H1 (cell line): ENCODE measurements around the gene CCL5. TPM values are rescaled to one million over a fixed set of nuclear protein-coding genes. Genes with fewer than 3 reads are reported as not detected.

Source experiments
- EP300 ChIP-seq, 2 experiments: IDR thresholded peaks; 1 replicate in 1 of 2; 2 replicates in 1 of 2; pipeline ENCODE4 v1.6.1; 2011 to 2012; ENCODE audit warnings: low read depth in 2 of 2, low read length in 2 of 2, mild to moderate bottlenecking in 2 of 2, borderline replicate concordance in 1 of 2, inconsistent platforms in 1 of 2, moderate library complexity in 1 of 2
- SRF ChIP-seq: IDR thresholded peaks from 2 replicates; pipeline ENCODE4 v1.6.1; 2011; ENCODE audit warnings: mild to moderate bottlenecking, low read depth, low read length, moderate library complexity
- polyA plus RNA-seq, 7 experiments: library from polyadenylated mRNA; depleted of rRNA in 3 of 7; stranded (reverse) in 5 of 7; unstranded in 2 of 7; fragments of >200 nt in 5 of 7; fragments of 200-250 nt in 2 of 7; gene quantifications; 1 replicate in 5 of 7; 2 replicates in 1 of 7; 4 replicates in 1 of 7; pipeline versions ENCODE4 v1.2.1 to v1.2.3, GENCODE V29; 2011 to 2013; ENCODE audit warnings: missing spikeins in 2 of 7, mixed read lengths in 2 of 7
- total RNA-seq: library from RNA; stranded (reverse); fragmentation: NEBNext Ultra II Directional; extraction: Animal tissue kit (Norgen Biotek cat#: 25700); gene quantifications from 2 replicates; pipeline ENCODE4 v1.2.1, GENCODE V29; 2021
- TF ChIP-seq, protein P1 (sequence below): fragments of 300-600 bp; sonication (generic); IDR thresholded peaks from 2 replicates; pipeline ENCODE4 v1.7.1; 2012; ENCODE audit warnings: low read length, moderate library complexity, mild to moderate bottlenecking, inconsistent platforms; ENCODE audit not compliant: insufficient replicate concordance

CCL5 gene
- total and polyA plus RNA-seq, 2 of the 8 experiments (the other 6 are each of a cell fraction or from before 2014, with no cell fraction given), result not detected

- TF ChIP-seq, protein P1, sequence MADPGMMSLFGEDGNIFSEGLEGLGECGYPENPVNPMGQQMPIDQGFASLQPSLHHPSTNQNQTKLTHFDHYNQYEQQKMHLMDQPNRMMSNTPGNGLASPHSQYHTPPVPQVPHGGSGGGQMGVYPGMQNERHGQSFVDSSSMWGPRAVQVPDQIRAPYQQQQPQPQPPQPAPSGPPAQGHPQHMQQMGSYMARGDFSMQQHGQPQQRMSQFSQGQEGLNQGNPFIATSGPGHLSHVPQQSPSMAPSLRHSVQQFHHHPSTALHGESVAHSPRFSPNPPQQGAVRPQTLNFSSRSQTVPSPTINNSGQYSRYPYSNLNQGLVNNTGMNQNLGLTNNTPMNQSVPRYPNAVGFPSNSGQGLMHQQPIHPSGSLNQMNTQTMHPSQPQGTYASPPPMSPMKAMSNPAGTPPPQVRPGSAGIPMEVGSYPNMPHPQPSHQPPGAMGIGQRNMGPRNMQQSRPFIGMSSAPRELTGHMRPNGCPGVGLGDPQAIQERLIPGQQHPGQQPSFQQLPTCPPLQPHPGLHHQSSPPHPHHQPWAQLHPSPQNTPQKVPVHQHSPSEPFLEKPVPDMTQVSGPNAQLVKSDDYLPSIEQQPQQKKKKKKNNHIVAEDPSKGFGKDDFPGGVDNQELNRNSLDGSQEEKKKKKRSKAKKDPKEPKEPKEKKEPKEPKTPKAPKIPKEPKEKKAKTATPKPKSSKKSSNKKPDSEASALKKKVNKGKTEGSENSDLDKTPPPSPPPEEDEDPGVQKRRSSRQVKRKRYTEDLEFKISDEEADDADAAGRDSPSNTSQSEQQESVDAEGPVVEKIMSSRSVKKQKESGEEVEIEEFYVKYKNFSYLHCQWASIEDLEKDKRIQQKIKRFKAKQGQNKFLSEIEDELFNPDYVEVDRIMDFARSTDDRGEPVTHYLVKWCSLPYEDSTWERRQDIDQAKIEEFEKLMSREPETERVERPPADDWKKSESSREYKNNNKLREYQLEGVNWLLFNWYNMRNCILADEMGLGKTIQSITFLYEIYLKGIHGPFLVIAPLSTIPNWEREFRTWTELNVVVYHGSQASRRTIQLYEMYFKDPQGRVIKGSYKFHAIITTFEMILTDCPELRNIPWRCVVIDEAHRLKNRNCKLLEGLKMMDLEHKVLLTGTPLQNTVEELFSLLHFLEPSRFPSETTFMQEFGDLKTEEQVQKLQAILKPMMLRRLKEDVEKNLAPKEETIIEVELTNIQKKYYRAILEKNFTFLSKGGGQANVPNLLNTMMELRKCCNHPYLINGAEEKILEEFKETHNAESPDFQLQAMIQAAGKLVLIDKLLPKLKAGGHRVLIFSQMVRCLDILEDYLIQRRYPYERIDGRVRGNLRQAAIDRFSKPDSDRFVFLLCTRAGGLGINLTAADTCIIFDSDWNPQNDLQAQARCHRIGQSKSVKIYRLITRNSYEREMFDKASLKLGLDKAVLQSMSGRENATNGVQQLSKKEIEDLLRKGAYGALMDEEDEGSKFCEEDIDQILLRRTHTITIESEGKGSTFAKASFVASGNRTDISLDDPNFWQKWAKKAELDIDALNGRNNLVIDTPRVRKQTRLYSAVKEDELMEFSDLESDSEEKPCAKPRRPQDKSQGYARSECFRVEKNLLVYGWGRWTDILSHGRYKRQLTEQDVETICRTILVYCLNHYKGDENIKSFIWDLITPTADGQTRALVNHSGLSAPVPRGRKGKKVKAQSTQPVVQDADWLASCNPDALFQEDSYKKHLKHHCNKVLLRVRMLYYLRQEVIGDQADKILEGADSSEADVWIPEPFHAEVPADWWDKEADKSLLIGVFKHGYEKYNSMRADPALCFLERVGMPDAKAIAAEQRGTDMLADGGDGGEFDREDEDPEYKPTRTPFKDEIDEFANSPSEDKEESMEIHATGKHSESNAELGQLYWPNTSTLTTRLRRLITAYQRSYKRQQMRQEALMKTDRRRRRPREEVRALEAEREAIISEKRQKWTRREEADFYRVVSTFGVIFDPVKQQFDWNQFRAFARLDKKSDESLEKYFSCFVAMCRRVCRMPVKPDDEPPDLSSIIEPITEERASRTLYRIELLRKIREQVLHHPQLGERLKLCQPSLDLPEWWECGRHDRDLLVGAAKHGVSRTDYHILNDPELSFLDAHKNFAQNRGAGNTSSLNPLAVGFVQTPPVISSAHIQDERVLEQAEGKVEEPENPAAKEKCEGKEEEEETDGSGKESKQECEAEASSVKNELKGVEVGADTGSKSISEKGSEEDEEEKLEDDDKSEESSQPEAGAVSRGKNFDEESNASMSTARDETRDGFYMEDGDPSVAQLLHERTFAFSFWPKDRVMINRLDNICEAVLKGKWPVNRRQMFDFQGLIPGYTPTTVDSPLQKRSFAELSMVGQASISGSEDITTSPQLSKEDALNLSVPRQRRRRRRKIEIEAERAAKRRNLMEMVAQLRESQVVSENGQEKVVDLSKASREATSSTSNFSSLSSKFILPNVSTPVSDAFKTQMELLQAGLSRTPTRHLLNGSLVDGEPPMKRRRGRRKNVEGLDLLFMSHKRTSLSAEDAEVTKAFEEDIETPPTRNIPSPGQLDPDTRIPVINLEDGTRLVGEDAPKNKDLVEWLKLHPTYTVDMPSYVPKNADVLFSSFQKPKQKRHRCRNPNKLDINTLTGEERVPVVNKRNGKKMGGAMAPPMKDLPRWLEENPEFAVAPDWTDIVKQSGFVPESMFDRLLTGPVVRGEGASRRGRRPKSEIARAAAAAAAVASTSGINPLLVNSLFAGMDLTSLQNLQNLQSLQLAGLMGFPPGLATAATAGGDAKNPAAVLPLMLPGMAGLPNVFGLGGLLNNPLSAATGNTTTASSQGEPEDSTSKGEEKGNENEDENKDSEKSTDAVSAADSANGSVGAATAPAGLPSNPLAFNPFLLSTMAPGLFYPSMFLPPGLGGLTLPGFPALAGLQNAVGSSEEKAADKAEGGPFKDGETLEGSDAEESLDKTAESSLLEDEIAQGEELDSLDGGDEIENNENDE, result no peak
- TF ChIP-seq SRF (no peak), EP300 (IDR thresholded peaks at IDR 0.05; ENCODE audit: borderline replicate concordance in 1 of 2, low read depth in 2 of 2, low read length in 2 of 2) (no peak)
Observed at GRCh38 chr17:35894206-35894605, 14.0 kb upstream of the CCL5 start (continued).
